Fibroblast of lung (primary cell): Measurements from ENCODE around the gene TBC1D8. TPM values are rescaled to one million over a fixed set of nuclear protein-coding genes. Genes with fewer than 3 reads are reported as not detected.

Source experiments
- DNase-seq, 2 donors: peaks; one replicate each; pipeline versions ENCODE4 v3.0.0 to v3.0.0-alpha.2; 2010; ENCODE audit warnings: low read depth in 2 of 2
- H2AFZ ChIP-seq: 2 replicates; pipeline ENCODE4 v1.5.1; 2012; ENCODE audit warnings: low read length, control low read depth, inconsistent platforms
- H3K27ac ChIP-seq: 2 replicates; pipeline ENCODE4 v1.5.1; 2011; ENCODE audit warnings: low read length, control low read depth; ENCODE audit not compliant: insufficient read depth
- H3K27me3 ChIP-seq: 2 replicates; pipeline ENCODE4 v1.5.1; 2011; ENCODE audit warnings: mild to moderate bottlenecking, low read length; ENCODE audit not compliant: control insufficient read depth, insufficient read depth
- H3K36me3 ChIP-seq: 2 replicates; pipeline ENCODE4 v1.5.1; 2011; ENCODE audit warnings: low read length; ENCODE audit not compliant: control insufficient read depth, insufficient read depth
- H3K4me1 ChIP-seq: 2 replicates; pipeline ENCODE4 v1.5.1; 2011; ENCODE audit warnings: low read length; ENCODE audit not compliant: control insufficient read depth, insufficient read depth; ENCODE audit errors: extremely low read depth
- H3K4me2 ChIP-seq: 2 replicates; pipeline ENCODE4 v1.5.1; 2011; ENCODE audit warnings: low read length, control low read depth; ENCODE audit not compliant: insufficient read depth; ENCODE audit errors: extremely low read depth
- H3K4me3 ChIP-seq, 4 experiments: fragments of 200-600 bp in 1 of 4; sonication (generic) in 1 of 4; replicated peaks in 1 of 4; 2 replicates each; pipeline ENCODE4 v1.5.1; 2011 to 2016; ENCODE audit warnings: low read length in 4 of 4, low read depth in 3 of 4, mild to moderate bottlenecking in 3 of 4, control low read depth in 2 of 4, inconsistent platforms in 1 of 4, mixed read lengths in 1 of 4; ENCODE audit not compliant: insufficient read depth in 1 of 4; ENCODE audit errors: control extremely low read depth in 1 of 4
- H3K79me2 ChIP-seq: 2 replicates; pipeline ENCODE4 v1.5.1; 2012; ENCODE audit warnings: mild to moderate bottlenecking, low read length, inconsistent platforms; ENCODE audit not compliant: control insufficient read depth, insufficient read depth
- H3K9ac ChIP-seq: 2 replicates; pipeline ENCODE4 v1.5.1; 2011; ENCODE audit warnings: mild to moderate bottlenecking, low read length, control low read depth; ENCODE audit not compliant: insufficient read depth
- H3K9me3 ChIP-seq: 2 replicates; pipeline ENCODE4 v1.5.1; 2012; ENCODE audit warnings: low read depth, low read length; ENCODE audit not compliant: control insufficient read depth, insufficient read depth
- H4K20me1 ChIP-seq: 2 replicates; pipeline ENCODE4 v1.5.1; 2011; ENCODE audit warnings: low read length; ENCODE audit not compliant: control insufficient read depth, insufficient read depth; ENCODE audit errors: extremely low read depth
- EZH2 ChIP-seq: IDR thresholded peaks from 2 replicates; pipeline ENCODE4 v1.5.1; 2012; ENCODE audit warnings: low read length, control low read depth, mild to moderate bottlenecking; ENCODE audit errors: missing control alignments
- polyA plus RNA-seq, 2 donors: library from polyadenylated mRNA; depleted of rRNA in 1 of 2; stranded (reverse) in 1 of 2; unstranded in 1 of 2; fragments of >200 nt; gene quantifications; 2 replicates each; pipeline ENCODE4 v1.2.1, GENCODE V29; 2011 to 2012; ENCODE audit warnings: missing spikeins in 1 of 2
- total RNA-seq: library from RNA; depleted of rRNA; stranded (reverse); fragments of >200 nt; gene quantifications from 2 replicates; pipeline ENCODE4 v1.2.1, GENCODE V29; 2014
- TF ChIP-seq, protein P1 (sequence below), 2 donors: IDR thresholded peaks in 1 of 2; conservative IDR thresholded peaks in 1 of 2; 1 replicate in 1 of 2; 2 replicates in 1 of 2; pipeline ENCODE4 v1.5.1; 2011 to 2012; ENCODE audit warnings: low read length in 2 of 2, control low read depth in 1 of 2, inconsistent platforms in 1 of 2, low read depth in 1 of 2, mild to moderate bottlenecking in 1 of 2

Gene TBC1D8
- total and polyA plus RNA-seq, 2 donors (not counting 1 experiment from before 2014, with no cell fraction given): 3.8 to 5.4 TPM

DNA sequence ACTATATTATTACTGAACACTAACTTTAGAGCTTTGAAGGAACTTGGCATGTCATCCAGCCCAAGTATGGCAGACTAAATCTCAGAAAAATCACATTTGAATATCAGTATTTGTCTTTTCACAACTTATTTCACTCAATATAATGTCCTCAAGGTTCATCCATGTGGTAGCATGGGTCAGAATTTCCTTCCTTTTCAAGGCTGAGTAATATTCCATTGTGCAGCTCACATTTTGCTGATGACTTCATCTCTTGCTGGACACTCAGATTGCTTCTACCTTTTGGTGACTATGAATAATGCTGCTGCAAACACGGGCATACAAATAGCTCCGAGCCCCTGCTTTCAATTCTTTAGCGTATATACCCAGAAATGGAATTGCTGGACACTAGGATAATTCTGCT, 102.4 kb downstream of the TBC1D8 start:
- TF ChIP-seq, protein P1, sequence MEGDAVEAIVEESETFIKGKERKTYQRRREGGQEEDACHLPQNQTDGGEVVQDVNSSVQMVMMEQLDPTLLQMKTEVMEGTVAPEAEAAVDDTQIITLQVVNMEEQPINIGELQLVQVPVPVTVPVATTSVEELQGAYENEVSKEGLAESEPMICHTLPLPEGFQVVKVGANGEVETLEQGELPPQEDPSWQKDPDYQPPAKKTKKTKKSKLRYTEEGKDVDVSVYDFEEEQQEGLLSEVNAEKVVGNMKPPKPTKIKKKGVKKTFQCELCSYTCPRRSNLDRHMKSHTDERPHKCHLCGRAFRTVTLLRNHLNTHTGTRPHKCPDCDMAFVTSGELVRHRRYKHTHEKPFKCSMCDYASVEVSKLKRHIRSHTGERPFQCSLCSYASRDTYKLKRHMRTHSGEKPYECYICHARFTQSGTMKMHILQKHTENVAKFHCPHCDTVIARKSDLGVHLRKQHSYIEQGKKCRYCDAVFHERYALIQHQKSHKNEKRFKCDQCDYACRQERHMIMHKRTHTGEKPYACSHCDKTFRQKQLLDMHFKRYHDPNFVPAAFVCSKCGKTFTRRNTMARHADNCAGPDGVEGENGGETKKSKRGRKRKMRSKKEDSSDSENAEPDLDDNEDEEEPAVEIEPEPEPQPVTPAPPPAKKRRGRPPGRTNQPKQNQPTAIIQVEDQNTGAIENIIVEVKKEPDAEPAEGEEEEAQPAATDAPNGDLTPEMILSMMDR (conservative IDR thresholded peaks at IDR 0.05 in 1 of 2, IDR thresholded peaks at IDR 0.05 in 1 of 2; ENCODE audit: low read depth in 1 of 2, low read length in 2 of 2): no peak
- no peak for TF ChIP-seq EZH2
- no peaks in the 10 kb centered on the region for H3K79me2 ChIP-seq
- no peak overlapping the region for H3K4me2 ChIP-seq
- H2AFZ ChIP-seq: no peak overlapping the region
- no peak overlapping the region for H3K4me3 ChIP-seq
- no peaks in the 10 kb centered on the region for H3K4me1 ChIP-seq
- no peak overlapping the region for H3K9ac ChIP-seq
- H3K36me3 ChIP-seq: no peaks in the 10 kb centered on the region
- H3K9me3 ChIP-seq: no peaks in the 10 kb centered on the region
- no peak for DNase-seq
- no peaks in the 10 kb centered on the region for H3K27me3 ChIP-seq
- no peaks in the 10 kb centered on the region for H4K20me1 ChIP-seq
- H3K27ac ChIP-seq: no peak overlapping the region

DNA sequence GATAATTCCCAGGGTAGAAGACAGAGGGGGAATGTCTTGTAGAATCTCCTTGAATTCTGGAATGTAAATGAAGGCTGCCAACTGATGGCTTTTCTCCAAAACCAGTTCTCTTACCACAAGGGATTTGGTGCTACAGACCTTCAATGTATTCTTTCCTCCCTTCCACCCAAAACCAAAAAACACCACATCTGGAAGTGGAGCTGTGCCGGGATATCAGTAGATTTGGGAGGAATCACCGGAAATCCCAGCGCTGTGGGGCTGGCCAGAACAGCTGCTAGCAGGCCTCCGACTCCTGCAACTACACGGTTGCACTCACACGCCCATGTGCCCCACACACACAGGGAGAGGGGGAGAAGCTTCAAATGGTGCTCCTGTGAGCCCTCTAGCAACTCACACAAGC, 103.4 kb downstream of the TBC1D8 start:
- Histone ChIP-seq H3K36me3 (no peaks in the 10 kb centered on the region), H2AFZ (no peak overlapping the region), H3K27me3 (no peaks in the 10 kb centered on the region), H3K9me3 (no peaks in the 10 kb centered on the region), H3K9ac (no peak overlapping the region), H3K4me3 (no peak overlapping the region), H3K4me1 (no peaks in the 10 kb centered on the region), H3K27ac (no peak overlapping the region), H4K20me1 (no peaks in the 10 kb centered on the region), H3K79me2 (no peaks in the 10 kb centered on the region), H3K4me2 (peak overlapping the region; percentile 5)
- TF ChIP-seq, protein P1 (conservative IDR thresholded peaks at IDR 0.05 in 1 of 2, IDR thresholded peaks at IDR 0.05 in 1 of 2; ENCODE audit: low read depth in 1 of 2, low read length in 2 of 2): no peak
- TF ChIP-seq EZH2: no peak
- DNase-seq: peak in 1 of 2 donors; percentile 6

DNA sequence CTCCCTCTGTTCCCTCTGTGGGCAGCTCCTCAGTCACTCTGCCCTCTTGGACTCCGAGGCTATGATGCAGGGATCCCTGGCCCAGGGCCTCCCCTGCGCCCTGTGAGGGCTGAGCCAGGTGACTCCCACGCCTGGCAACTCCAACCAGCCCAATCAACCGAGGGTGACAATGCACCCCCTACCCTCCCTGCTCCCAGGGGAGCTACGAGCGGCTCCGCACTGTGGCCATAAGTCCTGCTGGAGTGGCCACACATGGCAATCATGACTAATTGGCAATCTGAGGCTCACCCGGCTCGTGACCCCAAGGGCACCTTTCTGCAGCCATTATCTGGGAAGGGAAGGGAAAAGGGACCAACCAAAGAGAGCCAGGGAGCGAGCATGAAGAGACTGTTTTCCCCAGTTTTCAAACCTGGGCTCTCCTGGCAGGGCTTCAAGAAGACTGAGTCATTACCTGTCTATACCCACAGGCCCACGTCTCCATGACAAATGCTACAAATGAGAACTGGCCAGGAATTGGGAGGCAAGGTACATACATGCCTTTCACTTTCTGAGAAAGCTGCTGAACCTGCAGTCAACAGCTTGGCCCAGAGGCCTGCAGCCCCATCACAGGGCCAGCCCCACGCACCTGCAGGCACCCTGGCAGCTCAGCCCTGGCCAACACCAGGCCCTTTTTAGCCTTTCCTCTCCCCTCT, 104.0 kb downstream of the TBC1D8 start:
- H2AFZ ChIP-seq: no peak overlapping the region
- no peaks in the 10 kb centered on the region for H4K20me1 ChIP-seq
- no peaks in the 10 kb centered on the region for H3K4me1 ChIP-seq
- H3K79me2 ChIP-seq: no peaks in the 10 kb centered on the region
- no peak overlapping the region for H3K27ac ChIP-seq
- DNase-seq: peak in 1 of 2 donors; percentile 48
- H3K27me3 ChIP-seq: no peaks in the 10 kb centered on the region
- no peak overlapping the region for H3K4me3 ChIP-seq
- no peaks in the 10 kb centered on the region for H3K36me3 ChIP-seq
- no peaks in the 10 kb centered on the region for H3K9me3 ChIP-seq
- TF ChIP-seq, protein P1 (conservative IDR thresholded peaks at IDR 0.05 in 1 of 2, IDR thresholded peaks at IDR 0.05 in 1 of 2; ENCODE audit: low read depth in 1 of 2, low read length in 2 of 2): no peak
- TF ChIP-seq EZH2: no peak
- H3K9ac ChIP-seq: no peak overlapping the region
- peak overlapping the region; percentile 5 for H3K4me2 ChIP-seq
